Measurements from ENCODE around the gene UBE3B. TPM values are rescaled to one million over a fixed set of nuclear protein-coding genes. Genes with fewer than 3 reads are reported as not detected.

UBE3B gene
- total and polyA plus RNA-seq, 4 donors = 10.0 to 58.9 (median 26.8) TPM

DNA sequence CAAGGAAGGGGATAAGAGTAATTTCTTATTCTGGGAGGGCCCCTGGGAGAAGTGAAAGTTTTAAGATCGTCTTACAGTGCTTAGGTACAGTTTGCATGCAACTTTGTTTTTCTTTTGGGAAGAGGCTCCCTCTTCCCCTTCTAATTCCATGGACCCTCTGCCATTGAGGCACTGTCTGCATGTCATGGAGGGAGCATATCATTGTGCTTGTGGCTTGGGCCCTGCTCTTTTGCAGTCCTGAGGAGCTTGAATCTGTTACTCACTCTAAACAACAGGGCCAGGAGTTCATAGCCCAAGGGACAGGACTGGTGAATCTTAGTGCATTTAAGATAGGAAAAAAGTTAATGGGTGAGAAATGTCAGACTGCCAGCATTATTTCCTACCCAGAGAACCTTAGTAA lies 2.3 kb downstream of the UBE3B start:
- Histone ChIP-seq H3K4me1 (ENCODE audit: control insufficient read depth in 5 of 5, insufficient read depth in 5 of 5, low read length in 5 of 5) (peaks cover 8 to 22% (median 13%) of the 10 kb centered on the region in 5 donors), H3K9me3 (ENCODE audit: control insufficient read depth in 4 of 4, insufficient read depth in 3 of 4, low read length in 3 of 4) (no peaks in the 10 kb centered on the region), H3K27me3 (ENCODE audit: control insufficient read depth in 3 of 3, insufficient read depth in 3 of 3, low read length in 2 of 3) (no peaks in the 10 kb centered on the region), H3K27ac (ENCODE audit: low read depth in 1 of 2, low read length in 1 of 2) (no peak overlapping the region), H3K36me3 (ENCODE audit: control insufficient read depth in 4 of 4, insufficient read depth in 4 of 4, low read length in 4 of 4) (peaks cover 2 to 17% (median 5%) of the 10 kb centered on the region in 4 donors), H3K4me3 (no peak overlapping the region), H3K9ac (ENCODE audit: insufficient read depth in 1 of 2, low read length in 2 of 2) (no peak overlapping the region)
- ATAC-seq (ENCODE audit: insufficient read depth, low FRiP score) = no peak
- WGBS, 2 donors = 67 to 70% methylated on average over 1 of the region's 1 CpG
- TF ChIP-seq, protein P1, sequence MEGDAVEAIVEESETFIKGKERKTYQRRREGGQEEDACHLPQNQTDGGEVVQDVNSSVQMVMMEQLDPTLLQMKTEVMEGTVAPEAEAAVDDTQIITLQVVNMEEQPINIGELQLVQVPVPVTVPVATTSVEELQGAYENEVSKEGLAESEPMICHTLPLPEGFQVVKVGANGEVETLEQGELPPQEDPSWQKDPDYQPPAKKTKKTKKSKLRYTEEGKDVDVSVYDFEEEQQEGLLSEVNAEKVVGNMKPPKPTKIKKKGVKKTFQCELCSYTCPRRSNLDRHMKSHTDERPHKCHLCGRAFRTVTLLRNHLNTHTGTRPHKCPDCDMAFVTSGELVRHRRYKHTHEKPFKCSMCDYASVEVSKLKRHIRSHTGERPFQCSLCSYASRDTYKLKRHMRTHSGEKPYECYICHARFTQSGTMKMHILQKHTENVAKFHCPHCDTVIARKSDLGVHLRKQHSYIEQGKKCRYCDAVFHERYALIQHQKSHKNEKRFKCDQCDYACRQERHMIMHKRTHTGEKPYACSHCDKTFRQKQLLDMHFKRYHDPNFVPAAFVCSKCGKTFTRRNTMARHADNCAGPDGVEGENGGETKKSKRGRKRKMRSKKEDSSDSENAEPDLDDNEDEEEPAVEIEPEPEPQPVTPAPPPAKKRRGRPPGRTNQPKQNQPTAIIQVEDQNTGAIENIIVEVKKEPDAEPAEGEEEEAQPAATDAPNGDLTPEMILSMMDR (IDR thresholded peaks at IDR 0.05; ENCODE audit: control extremely low read depth, extremely low read depth) = no peak
- DNase-seq = no peak

DNA sequence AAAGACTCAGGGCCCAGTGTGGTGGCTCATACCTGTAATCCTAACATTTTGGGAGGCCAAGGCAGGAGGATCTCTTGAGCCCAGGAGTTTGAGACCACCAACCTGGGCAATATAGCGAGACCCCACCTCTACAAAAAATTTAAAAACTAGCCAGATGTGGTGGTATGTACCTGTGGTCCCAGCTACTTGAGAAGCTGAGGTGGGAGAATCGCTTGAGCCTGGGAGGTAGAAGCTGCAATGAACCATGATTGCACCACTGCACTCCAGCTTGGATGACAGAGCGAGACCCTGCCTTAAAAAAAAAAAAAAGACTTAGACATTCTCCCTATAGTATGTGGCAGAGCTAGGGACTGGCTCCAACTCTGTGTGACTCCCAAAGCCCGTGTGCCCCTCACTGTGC lies 2.9 kb downstream of the UBE3B start:
- 97% methylated on average over 4 of the region's 4 CpGs for WGBS, 2 donors
- no peaks in the 10 kb centered on the region for H3K9me3 ChIP-seq (ENCODE audit: control insufficient read depth in 4 of 4, insufficient read depth in 3 of 4, low read length in 3 of 4)
- H3K4me3 ChIP-seq = no peak overlapping the region
- no peaks in the 10 kb centered on the region for H3K27me3 ChIP-seq (ENCODE audit: control insufficient read depth in 3 of 3, insufficient read depth in 3 of 3, low read length in 2 of 3)
- H3K4me1 ChIP-seq (ENCODE audit: control insufficient read depth in 5 of 5, insufficient read depth in 5 of 5, low read length in 5 of 5) = peaks cover 8 to 22% (median 13%) of the 10 kb centered on the region in 5 donors
- no peak for DNase-seq
- H3K9ac ChIP-seq (ENCODE audit: insufficient read depth in 1 of 2, low read length in 2 of 2) = no peak overlapping the region
- TF ChIP-seq, protein P1 (IDR thresholded peaks at IDR 0.05; ENCODE audit: control extremely low read depth, extremely low read depth) = no peak
- no peak overlapping the region for H3K27ac ChIP-seq (ENCODE audit: low read depth in 1 of 2, low read length in 1 of 2)
- no peak for ATAC-seq (ENCODE audit: insufficient read depth, low FRiP score)
- peaks cover 2 to 23% (median 10%) of the 10 kb centered on the region in 4 donors for H3K36me3 ChIP-seq (ENCODE audit: control insufficient read depth in 4 of 4, insufficient read depth in 4 of 4, low read length in 4 of 4)

DNA sequence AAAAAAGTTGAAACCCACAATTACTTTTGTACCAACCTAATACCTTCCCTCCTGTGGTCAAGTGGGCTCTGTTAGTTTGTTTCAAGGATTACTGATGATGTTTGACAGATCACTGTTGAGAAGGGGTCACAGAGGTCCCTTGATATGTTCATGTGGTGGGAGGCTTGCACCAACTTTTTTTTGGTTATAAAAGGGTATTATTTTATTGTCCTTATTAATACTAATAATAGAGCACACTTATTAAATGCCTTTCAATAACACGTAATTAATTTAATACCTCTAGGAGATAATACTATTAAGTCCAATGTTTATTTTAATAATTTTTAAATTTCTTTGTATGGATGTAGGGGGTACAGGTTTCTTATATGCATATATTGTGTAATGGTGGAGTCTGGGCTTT lies 4.4 kb downstream of the UBE3B start:
- H3K27ac ChIP-seq (ENCODE audit: low read depth in 1 of 2, low read length in 1 of 2) = no peak overlapping the region
- ATAC-seq (ENCODE audit: insufficient read depth, low FRiP score) (no peak), DNase-seq (no peak)
- no peaks in the 10 kb centered on the region for H3K9me3 ChIP-seq (ENCODE audit: control insufficient read depth in 4 of 4, insufficient read depth in 3 of 4, low read length in 3 of 4)
- WGBS, 2 donors = 91 to 95% methylated on average over 1 of the region's 1 CpG
- no peaks in the 10 kb centered on the region for H3K27me3 ChIP-seq (ENCODE audit: control insufficient read depth in 3 of 3, insufficient read depth in 3 of 3, low read length in 2 of 3)
- TF ChIP-seq, protein P1 (IDR thresholded peaks at IDR 0.05; ENCODE audit: control extremely low read depth, extremely low read depth) = no peak
- no peak overlapping the region for H3K9ac ChIP-seq (ENCODE audit: insufficient read depth in 1 of 2, low read length in 2 of 2)
- H3K4me1 ChIP-seq (ENCODE audit: control insufficient read depth in 5 of 5, insufficient read depth in 5 of 5, low read length in 5 of 5) = peaks cover 0 to 12% (median 6%) of the 10 kb centered on the region in 5 donors
- no peak overlapping the region for H3K4me3 ChIP-seq
- H3K36me3 ChIP-seq (ENCODE audit: control insufficient read depth in 4 of 4, insufficient read depth in 4 of 4, low read length in 4 of 4) = peaks cover 12 to 39% (median 20%) of the 10 kb centered on the region in 4 donors

DNA sequence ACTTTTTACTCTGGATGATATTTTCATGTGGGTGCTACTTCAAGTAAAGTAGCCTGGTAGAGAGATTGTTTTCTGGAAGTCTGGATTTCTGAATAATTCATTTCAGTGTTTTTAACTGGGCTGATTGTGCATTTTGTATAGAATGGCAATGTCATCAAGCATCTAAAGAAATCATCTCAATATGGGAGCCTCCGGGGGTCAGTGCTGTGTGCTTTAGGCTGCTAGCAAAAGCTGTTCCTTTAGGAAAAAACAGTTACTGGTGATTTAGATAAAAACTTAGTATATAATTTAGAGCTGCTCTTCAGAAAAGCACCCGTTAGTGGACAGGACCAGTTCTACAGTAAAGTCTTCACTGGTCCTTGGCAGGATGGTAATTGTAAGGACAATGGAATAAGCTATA lies 5.1 kb downstream of the UBE3B start:
- Histone ChIP-seq H3K36me3 (ENCODE audit: control insufficient read depth in 4 of 4, insufficient read depth in 4 of 4, low read length in 4 of 4) (peaks cover 18 to 45% (median 26%) of the 10 kb centered on the region in 4 donors), H3K4me3 (no peak overlapping the region), H3K9me3 (ENCODE audit: control insufficient read depth in 4 of 4, insufficient read depth in 3 of 4, low read length in 3 of 4) (no peaks in the 10 kb centered on the region), H3K27ac (ENCODE audit: low read depth in 1 of 2, low read length in 1 of 2) (no peak overlapping the region), H3K27me3 (ENCODE audit: control insufficient read depth in 3 of 3, insufficient read depth in 3 of 3, low read length in 2 of 3) (no peaks in the 10 kb centered on the region), H3K4me1 (ENCODE audit: control insufficient read depth in 5 of 5, insufficient read depth in 5 of 5, low read length in 5 of 5) (peaks cover 0 to 12% (median 6%) of the 10 kb centered on the region in 5 donors), H3K9ac (ENCODE audit: insufficient read depth in 1 of 2, low read length in 2 of 2) (no peak overlapping the region)
- 92 to 93% methylated on average over 2 of the region's 2 CpGs for WGBS, 2 donors
- no peak for ATAC-seq (ENCODE audit: insufficient read depth, low FRiP score)
- DNase-seq = no peak
- TF ChIP-seq, protein P1 (IDR thresholded peaks at IDR 0.05; ENCODE audit: control extremely low read depth, extremely low read depth) = no peak
